Measurements from ENCODE around the gene SLC16A8.

SLC16A8 gene

GRCh38 chr22:38034278-38034882 is 49.6 kb downstream of the SLC16A8 start:
- Histone ChIP-seq H3K79me2 (ENCODE audit: low read length) (no peaks in the 10 kb centered on the region), H3K9ac (ENCODE audit: low read length) (no peak overlapping the region), H3K9me2 (replicated peaks; ENCODE audit: insufficient read depth, low read length) (no peaks in the 10 kb centered on the region), H3K27ac (ENCODE audit: low read length) (no peak overlapping the region), H3K9me3 (replicated peaks; ENCODE audit: insufficient read depth, low read length) (no peaks in the 10 kb centered on the region), H3K4me1 (ENCODE audit: low read length) (no peaks in the 10 kb centered on the region), H3K4me2 (ENCODE audit: low read depth, low read length) (no peak overlapping the region), H3K27me3 (replicated peaks; ENCODE audit: insufficient read depth, low read length) (0 out of 2 replicates have a peak, but pooled peaks cover 5% of the 10 kb centered on the region), H3K4me3 (ENCODE audit: low read length) (no peak overlapping the region), H4K20me1 (ENCODE audit: insufficient read depth, low read length) (no peaks in the 10 kb centered on the region), H3F3A (ENCODE audit: insufficient read depth, low read length) (no peaks in the 10 kb centered on the region), H2AFZ (ENCODE audit: low read length) (no peak overlapping the region), H3K36me3 (replicated peaks; ENCODE audit: insufficient read depth, low read length) (no peaks in the 10 kb centered on the region)
- DNase-seq = no peak
- TF ChIP-seq EZH2phosphoT487 (IDR thresholded peaks at IDR 0.05; ENCODE audit: low read length) (no peak), CTCF (IDR thresholded peaks at IDR 0.05; ENCODE audit: low read length) (no peak), EZH2 (optimal IDR thresholded peaks at IDR 0.05; ENCODE audit: low read depth, low read length) (no peak)

GRCh38 chr22:38033522-38034277 is 50.3 kb downstream of the SLC16A8 start:
- no peaks in the 10 kb centered on the region for H3K9me2 ChIP-seq (replicated peaks; ENCODE audit: insufficient read depth, low read length)
- no peaks in the 10 kb centered on the region for H3K9me3 ChIP-seq (replicated peaks; ENCODE audit: insufficient read depth, low read length)
- no peaks in the 10 kb centered on the region for H4K20me1 ChIP-seq (ENCODE audit: insufficient read depth, low read length)
- H2AFZ ChIP-seq (ENCODE audit: low read length) = no peak overlapping the region
- no peaks in the 10 kb centered on the region for H3K79me2 ChIP-seq (ENCODE audit: low read length)
- no peak overlapping the region for H3K27ac ChIP-seq (ENCODE audit: low read length)
- no peak overlapping the region for H3K9ac ChIP-seq (ENCODE audit: low read length)
- no peaks in the 10 kb centered on the region for H3K27me3 ChIP-seq (replicated peaks; ENCODE audit: insufficient read depth, low read length)
- DNase-seq = no peak
- H3K36me3 ChIP-seq (replicated peaks; ENCODE audit: insufficient read depth, low read length) = no peaks in the 10 kb centered on the region
- H3K4me3 ChIP-seq (ENCODE audit: low read length) = no peak overlapping the region
- H3K4me1 ChIP-seq (ENCODE audit: low read length) = no peaks in the 10 kb centered on the region
- TF ChIP-seq EZH2 (optimal IDR thresholded peaks at IDR 0.05; ENCODE audit: low read depth, low read length) (no peak), EZH2phosphoT487 (IDR thresholded peaks at IDR 0.05; ENCODE audit: low read length) (no peak), CTCF (IDR thresholded peaks at IDR 0.05; ENCODE audit: low read length) (no peak)
- no peaks in the 10 kb centered on the region for H3F3A ChIP-seq (ENCODE audit: insufficient read depth, low read length)
- no peak overlapping the region for H3K4me2 ChIP-seq (ENCODE audit: low read depth, low read length)

DNA sequence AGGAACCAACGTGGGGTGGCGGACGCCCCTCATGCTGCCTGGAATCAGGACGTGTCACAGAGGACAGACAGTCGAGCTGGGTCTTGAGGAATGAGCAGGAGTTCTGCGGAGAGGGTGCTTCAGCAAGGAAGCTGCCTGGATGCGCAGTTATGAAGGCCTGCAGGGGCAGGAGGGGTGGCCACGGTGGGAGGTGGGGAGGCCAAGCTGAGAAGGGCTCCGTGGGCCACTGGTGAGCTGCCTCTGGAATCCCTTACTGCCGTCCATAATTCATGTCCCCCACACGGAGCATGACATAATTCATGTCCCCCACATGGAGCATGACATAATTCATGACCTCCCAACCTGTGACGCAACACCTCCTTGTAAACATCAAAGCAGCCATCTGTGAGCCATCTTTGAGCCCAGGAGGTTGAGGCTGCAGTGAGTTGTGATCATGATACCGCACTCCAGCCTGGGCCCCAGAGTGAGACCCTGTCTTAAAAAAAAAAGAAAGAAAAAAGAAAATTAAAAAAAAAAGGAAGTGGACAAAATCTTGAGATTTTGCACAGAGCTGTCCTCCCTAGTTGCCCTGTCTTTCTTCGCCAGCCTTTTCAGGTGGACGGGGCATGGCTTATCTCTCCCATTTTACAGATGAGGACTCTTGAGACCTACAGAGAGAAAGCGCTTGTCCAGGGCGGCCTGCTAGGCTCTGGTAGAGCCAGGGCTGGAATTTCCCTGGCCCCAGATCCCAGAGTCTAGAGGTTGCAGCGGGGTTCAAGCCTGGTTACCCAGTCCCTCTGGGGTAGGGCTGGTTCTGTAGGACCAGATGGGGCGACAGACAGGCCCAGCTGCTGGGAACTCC is 51.1 kb downstream of the SLC16A8 start:
- no peak for TF ChIP-seq EZH2phosphoT487 (IDR thresholded peaks at IDR 0.05; ENCODE audit: low read length)
- H3K4me2 ChIP-seq (ENCODE audit: low read depth, low read length) = no peak overlapping the region

More for the DNA sequence above, 51.1 kb downstream of the SLC16A8 start:
- Histone ChIP-seq H3K9ac (ENCODE audit: low read length) (no peak overlapping the region), H3K79me2 (ENCODE audit: low read length) (no peaks in the 10 kb centered on the region), H3K4me1 (ENCODE audit: low read length) (no peaks in the 10 kb centered on the region), H3K4me3 (ENCODE audit: low read length) (no peak overlapping the region), H3K27me3 (replicated peaks; ENCODE audit: insufficient read depth, low read length) (no peaks in the 10 kb centered on the region), H3K9me2 (replicated peaks; ENCODE audit: insufficient read depth, low read length) (no peaks in the 10 kb centered on the region), H3K36me3 (replicated peaks; ENCODE audit: insufficient read depth, low read length) (no peaks in the 10 kb centered on the region), H3K27ac (ENCODE audit: low read length) (no peak overlapping the region), H3F3A (ENCODE audit: insufficient read depth, low read length) (no peaks in the 10 kb centered on the region), H2AFZ (ENCODE audit: low read length) (no peak overlapping the region), H3K9me3 (replicated peaks; ENCODE audit: insufficient read depth, low read length) (no peaks in the 10 kb centered on the region), H4K20me1 (ENCODE audit: insufficient read depth, low read length) (no peaks in the 10 kb centered on the region)
- no peak for DNase-seq
